GM18507 (cell line): ENCODE measurements around the gene SHOC1.
"Not testable (repeated sequence)": the region's sequence is repeated elsewhere in the genome, so short reads cannot be mapped to it uniquely, and the experiment has no call there.

Source experiments
- DNase-seq: peaks from one replicate; pipeline ENCODE4 v3.0.0; 2011; ENCODE audit warnings: low read depth; ENCODE audit not compliant: insufficient read length; ENCODE audit errors: extremely low spot score
- FAIRE-seq: peaks from 2 replicates; lab custom pipeline; 2011; peaks lifted over from hg19 to GRCh38; lab: Jason Lieb, UNC

Gene SHOC1

GRCh38 chr9:111794835-111795556, at the start of gene SHOC1:
Gene SHOC1, minus strand, starts transcription at chr9:111794937. Its CDS starts 3,519 bp downstream, at chr9:111791418.
- no peak for DNase-seq
- no peak for FAIRE-seq

- FAIRE-seq (no peak), DNase-seq (no peak)
Observed at GRCh38 chr9:111843971-111844370, 49.2 kb upstream of the SHOC1 start.

GRCh38 chr9:111842313-111842712, 47.6 kb upstream of the SHOC1 start:
- no peak for FAIRE-seq

GRCh38 chr9:111840442-111840841, 45.7 kb upstream of the SHOC1 start:
- no peak for FAIRE-seq
- DNase-seq: no peak

More at GRCh38 chr9:111842313-111842712, 47.6 kb upstream of the SHOC1 start:
- no peak for DNase-seq

- DNase-seq (no peak), FAIRE-seq (no peak)
Observed at GRCh38 chr9:111839987-111840386, 45.2 kb upstream of the SHOC1 start.

GRCh38 chr9:111839387-111839786, 44.6 kb upstream of the SHOC1 start:
- DNase-seq (peak; percentile 17), FAIRE-seq (peak; percentile 64)

GRCh38 chr9:111838439-111838838, 43.7 kb upstream of the SHOC1 start:
- DNase-seq (no peak), FAIRE-seq (no peak)

GRCh38 chr9:111836311-111836710, 41.6 kb upstream of the SHOC1 start:
- FAIRE-seq: no peak
- DNase-seq: no peak

- DNase-seq: no peak
- FAIRE-seq: no peak
Observed at GRCh38 chr9:111833941-111834340, 39.2 kb upstream of the SHOC1 start.

GRCh38 chr9:111832449-111832848, 37.7 kb upstream of the SHOC1 start:
- no peak for DNase-seq
- no peak for FAIRE-seq

- no peak for FAIRE-seq
Observed at GRCh38 chr9:111831371-111832108, 36.8 kb upstream of the SHOC1 start.

GRCh38 chr9:111828193-111828592, 33.5 kb upstream of the SHOC1 start:
- FAIRE-seq: peak; percentile 36
- no peak for DNase-seq

More at GRCh38 chr9:111831371-111832108, 36.8 kb upstream of the SHOC1 start:
- DNase-seq: no peak

GRCh38 chr9:111825468-111826145, 30.9 kb upstream of the SHOC1 start:
- DNase-seq: no peak
- FAIRE-seq: no peak

- FAIRE-seq (no peak), DNase-seq (no peak)
Observed at GRCh38 chr9:111821006-111821528, 26.3 kb upstream of the SHOC1 start.

- FAIRE-seq (no peak), DNase-seq (no peak)
Observed at GRCh38 chr9:111819360-111819759, 24.6 kb upstream of the SHOC1 start.

- no peak for DNase-seq
- no peak for FAIRE-seq
Observed at GRCh38 chr9:111815285-111816070, 20.7 kb upstream of the SHOC1 start.

- no peak for FAIRE-seq
- DNase-seq: no peak
Observed at GRCh38 chr9:111812337-111812736, 17.6 kb upstream of the SHOC1 start.

GRCh38 chr9:111810908-111811307, 16.2 kb upstream of the SHOC1 start:
- FAIRE-seq: no peak

GRCh38 chr9:111810415-111810814, 15.7 kb upstream of the SHOC1 start:
- not testable (repeated sequence) for DNase-seq, FAIRE-seq

More at GRCh38 chr9:111810908-111811307, 16.2 kb upstream of the SHOC1 start:
- no peak for DNase-seq
